ENCODE data around the gene FGFR2. TPM values are rescaled to one million over a fixed set of nuclear protein-coding genes. Genes with fewer than 3 reads are reported as not detected.

FGFR2 gene
- total RNA-seq, 1 donor from 2014 or later, result 34.2 TPM

DNA sequence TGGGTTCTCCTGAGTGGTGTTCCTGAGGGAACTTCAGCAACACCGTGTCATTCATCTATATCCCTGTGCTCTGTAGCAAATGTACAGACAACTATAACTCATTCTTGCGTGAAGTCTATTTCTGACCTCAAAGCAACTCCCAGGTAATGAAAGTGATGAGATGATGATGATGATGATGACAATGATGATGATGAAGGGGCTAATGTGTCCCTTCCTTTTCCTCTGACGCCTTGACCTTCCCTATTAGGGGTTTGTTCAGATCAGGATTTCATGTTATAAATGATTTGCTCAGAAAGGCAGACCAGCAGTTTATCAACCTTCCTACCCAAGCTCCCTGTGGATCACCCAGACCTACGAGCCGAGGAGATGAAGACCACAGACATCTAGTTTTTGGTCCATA is 136.9 kb downstream of the FGFR2 start:
- FAIRE-seq (no peak), DNase-seq (ENCODE audit: low spot score in 2 of 2) (no peak)

DNA sequence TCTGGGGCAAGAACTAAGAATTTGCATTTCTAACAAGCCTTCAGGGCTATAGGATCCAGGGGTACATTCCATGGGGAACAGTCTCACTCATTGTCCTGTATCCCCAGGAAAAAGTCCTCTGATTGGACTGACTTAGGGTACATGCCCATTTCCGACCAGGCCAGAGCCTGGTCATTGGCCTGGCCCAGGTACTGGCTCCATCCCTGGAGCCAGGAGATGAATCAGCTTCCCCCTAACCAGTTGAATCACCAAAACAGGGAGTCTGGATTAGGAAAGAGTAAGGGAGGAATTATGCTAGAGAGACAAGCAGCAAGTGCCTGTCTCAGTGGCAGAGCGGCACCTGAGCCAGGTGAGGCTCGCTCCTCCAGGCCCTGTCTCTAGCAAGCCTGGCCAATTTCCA is 137.5 kb downstream of the FGFR2 start:
- FAIRE-seq (no peak), DNase-seq (ENCODE audit: low spot score in 2 of 2) (no peak)

DNA sequence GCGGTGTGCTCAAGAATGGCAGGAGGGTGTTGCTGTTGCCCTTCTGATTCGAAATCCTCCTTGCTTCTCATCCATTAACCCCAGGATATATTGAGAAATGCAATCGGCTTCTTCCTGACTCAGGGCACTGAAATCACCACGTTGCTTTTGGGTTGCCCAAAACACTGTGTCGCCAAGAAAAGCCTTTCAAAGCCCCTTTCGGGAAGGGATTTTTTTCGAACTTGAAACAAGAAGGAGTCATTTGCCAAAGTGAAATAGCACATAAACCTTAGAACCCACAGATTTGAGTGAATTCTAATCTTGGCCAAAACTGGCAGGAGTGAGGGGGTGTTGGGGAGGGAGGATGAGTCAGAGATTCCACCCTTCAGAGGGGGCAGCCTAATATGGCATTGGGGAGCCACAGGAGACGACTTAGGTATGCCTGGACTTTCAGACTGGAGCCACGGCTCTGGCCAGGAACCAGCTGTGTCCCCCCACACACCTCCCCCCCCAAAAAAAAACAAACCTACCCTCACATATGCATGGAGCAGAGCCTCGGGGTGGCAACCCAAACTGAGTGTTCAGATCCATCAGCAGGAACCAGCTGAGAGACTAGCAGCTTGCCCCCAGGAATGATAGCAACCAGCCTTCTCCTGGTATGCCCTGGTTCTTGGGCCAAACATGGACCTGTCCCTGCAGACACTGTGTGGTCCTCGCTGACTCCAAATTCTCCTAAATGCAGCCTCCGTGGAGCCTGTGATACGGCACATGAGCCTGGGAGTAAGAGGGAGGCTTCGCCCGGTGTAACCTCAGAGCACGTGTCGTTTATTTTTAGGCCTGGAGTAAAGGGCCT is 138.4 kb downstream of the FGFR2 start:
- peak in 1 of 2 donors; percentile 27 for DNase-seq (ENCODE audit: low spot score in 2 of 2)
- no peak for FAIRE-seq

DNA sequence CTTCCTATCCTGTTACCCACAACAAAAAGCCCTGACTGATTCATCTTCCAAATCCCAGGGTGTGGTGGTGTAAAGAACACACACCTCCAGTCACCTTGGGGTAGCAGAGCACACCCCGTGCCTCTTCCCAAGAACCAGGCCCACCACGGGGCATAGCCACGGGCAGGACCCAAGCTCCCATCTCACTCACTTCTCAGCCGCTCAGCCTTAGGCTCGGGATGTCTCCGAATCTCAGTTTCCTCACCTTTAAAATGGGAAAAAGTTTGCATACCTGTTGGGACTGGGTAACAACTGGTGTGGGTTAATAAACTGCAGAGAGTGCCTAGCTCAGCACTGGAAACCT is 139.0 kb downstream of the FGFR2 start:
- no peak for DNase-seq (ENCODE audit: low spot score in 2 of 2)
- no peak for FAIRE-seq

DNA sequence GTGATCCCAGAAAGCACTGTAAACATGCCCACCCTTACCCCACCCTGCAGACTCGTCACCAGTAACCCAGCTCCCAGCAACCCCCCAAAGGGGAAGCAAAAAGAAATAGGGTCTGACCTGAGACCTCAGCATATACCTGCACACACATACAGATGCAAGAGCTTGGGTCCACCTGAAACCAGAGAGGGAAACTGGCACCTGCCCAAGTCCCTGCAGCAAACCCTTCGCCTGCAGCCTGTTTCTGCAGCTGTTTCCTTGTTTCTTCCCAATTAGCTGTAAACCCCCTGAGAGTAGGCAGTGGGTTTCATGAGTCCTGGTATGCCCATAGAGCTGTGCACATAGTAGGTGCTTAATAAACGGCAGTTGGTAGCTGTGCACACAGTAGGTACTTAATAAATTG is 140.5 kb downstream of the FGFR2 start:
- DNase-seq (ENCODE audit: low spot score in 2 of 2), result no peak
- FAIRE-seq, result no peak

DNA sequence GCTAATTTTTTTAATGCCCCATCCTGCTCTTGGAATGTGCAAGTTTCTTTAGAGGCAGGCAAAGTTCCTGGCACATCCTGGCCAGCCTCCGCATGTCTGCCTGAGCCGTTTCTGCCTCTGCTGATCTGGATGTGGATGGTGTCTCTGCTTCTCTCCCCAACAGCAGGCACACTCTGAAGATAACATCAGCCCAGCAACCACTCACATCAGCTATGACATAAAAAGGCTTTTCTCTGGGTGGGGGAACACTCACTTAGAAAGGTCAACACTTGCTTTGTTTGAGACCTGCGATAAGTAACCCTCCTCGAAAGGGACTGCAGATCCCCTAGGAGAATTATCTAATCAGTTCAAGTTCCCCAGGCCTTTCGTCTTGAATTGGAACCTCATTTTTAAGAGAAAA is 142.9 kb downstream of the FGFR2 start:
- no peak for FAIRE-seq
- DNase-seq (ENCODE audit: low spot score in 2 of 2), result no peak

DNA sequence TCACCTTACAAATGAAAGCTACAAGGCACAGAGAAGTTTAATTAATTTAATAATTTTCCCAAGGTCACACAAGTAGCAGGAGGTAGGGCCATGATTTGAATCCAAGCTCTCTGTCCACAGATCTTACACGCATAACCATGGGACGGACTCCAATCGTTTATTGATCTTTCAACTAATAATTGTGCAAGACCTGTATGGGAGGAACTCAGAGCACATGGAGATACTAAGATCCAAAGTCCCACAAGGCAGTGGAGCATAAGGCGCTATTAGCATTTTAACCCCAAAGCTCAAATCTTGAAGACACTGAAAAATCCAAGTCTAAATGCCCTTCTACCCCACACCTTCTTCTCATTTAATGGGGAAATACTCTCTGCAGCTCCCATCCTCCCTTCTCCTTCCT is 143.5 kb downstream of the FGFR2 start:
- DNase-seq (ENCODE audit: low spot score in 2 of 2) (no peak), FAIRE-seq (no peak)

DNA sequence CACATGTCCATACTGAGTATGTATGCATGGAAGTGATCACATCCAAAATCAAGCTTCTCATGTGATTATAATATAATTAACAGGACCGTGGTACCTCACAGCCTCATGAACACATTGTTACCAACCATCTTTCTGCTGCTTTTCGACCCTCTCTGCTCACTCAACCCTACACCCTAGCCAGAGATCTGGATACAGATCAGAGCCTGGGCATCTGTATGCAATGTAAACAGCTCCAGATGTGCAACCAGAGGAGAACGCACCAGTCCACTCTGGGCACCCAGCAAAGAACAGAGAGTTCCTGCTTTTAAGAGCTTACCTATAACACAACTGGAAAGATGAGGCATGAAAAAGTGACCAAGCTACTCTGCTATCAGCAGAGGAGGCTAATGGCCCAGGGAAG is 145.1 kb downstream of the FGFR2 start:
- no peak for DNase-seq (ENCODE audit: low spot score in 2 of 2)
- no peak for FAIRE-seq

DNA sequence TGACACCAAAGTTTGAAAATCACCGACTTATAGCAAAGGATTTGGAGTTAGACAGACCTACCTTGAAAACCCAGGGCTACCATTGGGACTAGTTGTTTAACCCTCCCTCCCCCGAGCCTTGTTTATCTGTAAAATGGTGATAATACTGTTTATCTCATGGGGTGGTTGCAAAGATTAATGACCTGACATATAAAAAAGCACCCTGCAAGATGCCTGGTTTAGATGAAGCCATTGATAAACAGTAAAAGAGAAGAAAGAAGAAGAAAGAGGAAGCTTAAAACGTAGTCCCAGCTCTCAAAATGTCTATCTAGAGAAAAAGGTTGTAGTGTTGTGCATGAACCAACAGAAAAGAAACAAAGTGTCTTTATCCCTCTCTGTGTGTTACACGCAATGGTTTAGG is 145.7 kb downstream of the FGFR2 start:
- no peak for FAIRE-seq

DNA sequence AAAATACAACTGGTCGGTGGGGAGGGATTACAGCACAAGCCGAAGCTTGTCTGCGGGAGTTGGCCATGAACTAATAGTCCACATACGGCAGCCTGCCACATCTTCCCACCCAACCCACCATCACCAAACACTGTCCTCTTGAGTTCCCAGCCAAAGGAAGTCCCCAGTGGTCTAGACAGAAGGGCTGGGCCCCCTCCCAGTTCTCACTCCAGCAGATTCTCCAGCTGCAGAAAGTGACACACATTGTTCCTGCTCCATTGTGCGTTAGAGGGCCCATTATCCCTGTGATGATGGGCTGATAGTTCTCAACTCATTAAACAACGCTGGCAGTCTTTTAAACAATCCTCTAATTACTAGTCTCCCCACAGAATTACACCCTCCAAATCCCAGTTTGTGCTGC is 148.0 kb downstream of the FGFR2 start:
- DNase-seq (ENCODE audit: low spot score in 2 of 2), result no peak
- no peak for FAIRE-seq

More for the DNA sequence above, 145.7 kb downstream of the FGFR2 start:
- DNase-seq (ENCODE audit: low spot score in 2 of 2), result no peak

DNA sequence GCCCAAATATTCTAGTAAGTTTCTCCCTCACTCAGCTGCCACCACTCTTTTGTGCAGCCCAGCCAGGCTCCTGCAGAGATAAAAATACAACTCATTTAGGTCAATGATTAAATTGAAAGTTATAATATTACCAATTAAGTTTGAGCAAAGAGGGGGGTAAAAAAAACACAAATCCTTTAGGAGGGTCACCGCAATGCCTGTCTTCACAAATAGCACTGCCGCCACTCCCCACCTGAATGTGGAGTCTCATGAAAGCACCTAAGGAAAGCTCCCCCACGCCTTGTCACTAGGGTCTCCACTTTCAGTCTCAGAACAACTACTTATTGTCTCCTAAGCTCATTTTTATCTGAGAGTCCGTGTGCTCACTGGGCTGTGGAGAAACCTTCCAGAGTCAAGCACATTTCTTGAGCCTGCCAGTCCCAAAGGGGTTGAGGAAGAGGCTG is 148.7 kb downstream of the FGFR2 start:
- no peak for FAIRE-seq
- DNase-seq (ENCODE audit: low spot score in 2 of 2), result no peak

DNA sequence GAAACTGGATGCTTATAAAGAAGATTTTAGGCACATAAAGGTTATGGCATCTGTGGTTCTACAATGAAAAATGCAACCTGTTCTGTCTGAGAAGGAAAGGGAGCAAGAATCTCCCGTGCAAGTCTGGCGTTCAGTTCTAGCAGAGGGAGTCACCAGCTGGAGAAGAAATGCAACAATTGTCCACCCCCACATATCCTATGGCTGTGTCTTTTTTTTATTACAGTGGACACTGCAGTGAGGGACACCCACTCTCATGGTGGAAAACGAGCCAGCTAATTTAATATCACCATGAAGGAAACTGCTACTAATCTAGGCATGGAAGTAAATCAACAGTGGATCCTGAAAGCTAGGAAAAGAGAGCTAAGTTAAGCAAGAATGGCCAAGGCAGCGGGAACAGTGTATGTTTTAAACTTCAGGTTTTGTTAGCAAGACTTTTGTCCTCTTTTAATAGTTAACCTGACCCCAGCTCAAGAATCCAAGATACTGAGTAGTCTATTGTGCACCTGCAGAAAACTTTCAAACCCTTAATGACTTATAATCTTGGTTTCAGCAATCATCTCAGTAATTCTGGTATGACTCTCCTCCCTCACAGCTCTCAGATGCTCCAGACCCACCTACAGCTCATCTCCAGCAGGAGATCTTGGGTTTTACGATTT is 149.3 kb downstream of the FGFR2 start:
- no peak for FAIRE-seq
- DNase-seq (ENCODE audit: low spot score in 2 of 2), result no peak

DNA sequence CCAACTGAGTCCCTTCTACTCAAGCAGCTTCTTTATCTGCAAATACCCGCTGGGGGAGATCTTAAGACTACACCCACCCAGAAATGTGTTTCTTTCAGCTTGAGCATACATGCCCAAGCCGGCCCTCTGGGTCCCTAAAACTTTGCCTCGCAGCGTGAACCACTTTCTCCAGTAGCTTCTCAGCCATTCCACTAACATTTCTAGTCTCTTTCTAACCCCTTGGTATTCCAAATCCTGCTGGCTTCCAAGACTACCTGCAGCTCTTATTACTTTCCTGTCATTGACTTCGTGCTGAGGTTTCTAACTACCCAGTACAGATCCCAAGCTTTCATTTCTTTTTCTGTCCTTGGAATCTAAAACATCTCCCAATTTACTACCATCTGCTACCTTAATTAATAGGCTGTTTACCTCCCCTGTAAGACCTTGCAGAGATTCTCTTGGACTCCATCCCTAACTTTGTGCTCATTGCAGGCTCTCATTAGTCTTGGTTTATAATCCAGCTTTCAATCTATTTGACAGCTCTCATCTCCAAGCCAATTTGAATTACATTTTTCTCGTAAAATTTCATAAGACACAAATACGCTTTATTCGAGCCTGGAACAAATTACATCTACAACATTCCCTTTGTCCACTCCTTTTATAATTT is 153.6 kb downstream of the FGFR2 start:
- DNase-seq (ENCODE audit: low spot score in 2 of 2) (no peak), FAIRE-seq (no peak)

DNA sequence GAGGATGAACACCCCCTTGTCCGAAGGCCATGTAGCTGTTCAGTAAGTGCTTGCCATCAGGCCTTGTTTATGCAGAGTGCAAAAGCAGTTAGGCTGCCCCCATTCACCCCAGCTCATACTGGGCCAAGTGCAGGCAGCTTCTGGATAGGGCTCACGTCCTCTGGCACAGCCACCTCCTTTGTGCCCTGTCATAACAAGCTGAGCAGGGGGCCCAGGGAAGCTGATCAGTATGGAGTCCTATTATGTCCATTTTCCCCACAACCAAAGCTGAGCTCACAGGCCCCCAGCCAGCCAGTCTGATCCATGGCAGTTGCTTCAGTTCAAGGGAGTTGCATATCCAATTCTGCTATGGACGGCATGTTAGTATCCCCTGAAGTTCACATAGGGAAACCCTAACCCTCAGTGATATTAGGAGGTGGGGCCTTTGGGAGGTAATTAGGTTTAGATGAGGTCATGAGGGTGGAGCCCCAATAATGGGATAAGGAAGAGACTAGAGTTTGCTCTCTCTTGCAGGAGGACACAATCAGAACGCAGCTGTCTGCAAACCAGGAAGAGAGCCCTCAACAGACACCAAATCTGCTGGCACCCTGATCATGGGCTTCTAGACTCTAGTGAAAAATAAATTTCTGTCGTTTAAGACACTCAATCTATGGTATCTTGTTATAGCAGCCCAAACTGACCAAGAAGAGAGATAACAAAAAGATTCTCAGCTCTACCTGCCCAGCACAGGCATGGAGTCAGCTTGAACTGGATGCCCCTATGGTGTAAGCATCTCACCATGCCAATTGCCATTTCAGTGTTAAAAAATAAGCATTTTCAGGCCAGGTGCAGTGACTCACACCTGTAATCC is 155.9 kb downstream of the FGFR2 start:
- DNase-seq (ENCODE audit: low spot score in 2 of 2), result no peak
- FAIRE-seq, result no peak

DNA sequence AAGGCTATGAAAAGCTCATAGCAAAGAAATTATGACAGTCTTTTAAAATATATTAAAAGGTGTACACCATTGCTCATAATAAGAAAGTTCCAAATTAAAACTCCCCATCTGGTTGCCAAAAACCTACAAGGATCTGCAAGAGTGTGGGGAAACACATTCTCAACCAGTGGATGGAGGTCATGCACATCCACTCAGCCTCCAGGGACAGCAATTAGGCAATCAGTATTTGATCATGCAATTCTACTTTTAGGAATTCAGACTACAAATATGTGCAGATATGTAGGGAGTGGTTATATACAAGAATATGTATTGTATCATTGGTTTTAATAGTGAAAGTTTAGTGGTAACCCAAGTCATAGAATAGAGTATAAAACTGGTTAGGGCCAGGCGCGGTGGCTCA is 157.8 kb downstream of the FGFR2 start:
- no peak for DNase-seq (ENCODE audit: low spot score in 2 of 2)
- FAIRE-seq, result no peak

DNA sequence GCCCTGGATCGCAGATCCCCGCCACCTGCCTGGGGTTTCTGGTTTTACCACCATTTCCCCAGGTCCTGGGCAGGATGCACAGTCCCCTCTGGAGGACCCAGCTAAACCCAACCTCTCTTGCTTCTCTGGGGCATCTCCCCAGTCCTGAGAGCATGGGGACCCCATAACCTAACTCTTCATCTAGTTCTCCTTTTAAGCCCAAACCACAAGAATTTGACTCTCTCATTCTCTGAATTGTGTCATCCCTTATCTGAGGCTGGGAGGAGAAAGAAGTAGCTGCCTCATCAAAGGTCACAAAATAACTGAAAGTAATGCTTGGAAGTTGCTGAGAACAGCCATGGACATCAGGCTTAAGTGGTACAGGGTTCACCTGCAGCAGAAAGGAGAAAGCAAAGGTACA is 159.9 kb downstream of the FGFR2 start:
- DNase-seq (ENCODE audit: low spot score in 2 of 2), result no peak
- no peak for FAIRE-seq

DNA sequence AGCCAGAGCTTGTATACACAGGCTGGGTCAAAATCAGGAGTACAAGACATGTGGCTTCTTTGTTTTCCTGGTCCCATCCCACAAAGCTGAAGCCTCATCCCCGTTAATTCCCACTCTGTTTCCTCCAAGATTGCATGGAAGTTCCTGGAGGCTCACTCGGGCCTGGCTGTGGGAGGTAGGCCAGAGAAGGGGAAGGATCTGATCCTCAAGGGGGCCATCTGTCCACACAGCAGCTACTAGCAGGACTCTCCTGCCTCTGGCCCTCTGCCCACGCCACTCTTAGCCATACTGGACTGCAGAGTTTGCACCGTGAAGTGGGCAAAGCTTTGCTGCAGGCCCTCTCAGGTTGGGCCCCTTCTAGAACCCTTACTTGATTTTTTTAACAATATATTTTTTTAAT is 160.6 kb downstream of the FGFR2 start:
- FAIRE-seq, result no peak

DNA sequence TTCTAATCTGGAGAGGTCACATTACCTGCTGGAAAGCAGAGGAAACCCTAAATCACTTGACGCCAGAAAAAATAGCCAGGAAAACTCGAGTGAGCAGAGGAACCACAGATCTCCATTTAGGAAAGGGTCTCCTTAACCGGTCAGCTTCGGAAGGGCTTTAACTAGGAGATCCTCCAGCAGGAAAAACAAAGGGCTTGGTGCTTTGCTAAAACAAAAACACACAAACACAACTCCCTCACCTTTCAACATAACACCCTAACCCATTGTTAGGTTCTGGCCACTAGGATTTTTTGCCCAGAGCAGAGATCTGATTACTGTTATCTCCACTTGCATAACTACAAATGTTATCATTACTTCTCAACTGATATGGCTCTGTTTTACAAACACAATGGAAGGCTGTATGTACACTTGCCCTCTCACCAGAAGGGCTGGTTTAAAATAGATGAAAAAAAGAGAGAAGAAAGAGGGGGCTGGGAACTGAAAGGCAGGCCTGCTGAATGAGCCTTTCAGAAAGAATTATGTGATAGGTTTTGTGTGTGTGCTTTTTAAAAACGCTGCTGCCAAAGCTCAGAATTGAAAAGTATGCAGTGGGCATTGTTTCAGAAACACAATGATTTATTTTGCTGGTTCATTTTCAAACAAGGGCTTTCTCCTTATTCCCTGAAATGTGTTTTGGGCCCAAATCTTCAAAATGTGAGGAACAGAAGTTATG is 161.5 kb downstream of the FGFR2 start:
- no peak for DNase-seq (ENCODE audit: low spot score in 2 of 2)

More for the DNA sequence above, 160.6 kb downstream of the FGFR2 start:
- DNase-seq (ENCODE audit: low spot score in 2 of 2), result no peak

DNA sequence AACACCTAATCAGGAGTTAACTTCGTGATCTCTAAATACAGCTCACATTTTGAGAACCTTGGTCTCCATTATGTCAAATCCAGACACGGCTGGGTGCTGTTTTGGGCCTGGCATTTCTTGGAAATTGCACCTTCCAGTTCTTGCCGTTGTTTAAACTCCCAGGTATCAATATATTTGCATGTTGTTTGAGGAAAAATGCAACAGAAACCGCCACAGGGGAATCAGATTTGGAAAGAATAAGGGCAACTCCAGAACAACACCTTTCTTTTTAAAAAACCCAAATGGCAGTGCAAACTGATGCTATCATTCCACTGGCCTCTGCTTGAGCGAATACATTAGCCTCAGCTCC is 162.0 kb downstream of the FGFR2 start:
- DNase-seq (ENCODE audit: low spot score in 2 of 2), result no peak
- FAIRE-seq, result no peak

More for the DNA sequence above, 161.5 kb downstream of the FGFR2 start:
- FAIRE-seq, result peak; percentile 3
